Osteoblast (primary cell): ENCODE measurements around the gene NDUFA13. TPM values are rescaled to one million over a fixed set of nuclear protein-coding genes. Genes with fewer than 3 reads are reported as not detected.

Experiments used
- DNase-seq: peaks from one replicate; pipeline ENCODE4 v3.0.0; 2011; ENCODE audit warnings: low spot score, mixed read lengths; ENCODE audit not compliant: insufficient read length; ENCODE audit errors: missing footprints
- H2AFZ ChIP-seq: 2 replicates; pipeline ENCODE4 v1.6.0; 2011; ENCODE audit warnings: mild to moderate bottlenecking, low read length
- H3K27ac ChIP-seq: 2 replicates; pipeline ENCODE4 v1.5.1; 2011; ENCODE audit warnings: mild to moderate bottlenecking, low read depth, low read length, moderate library complexity
- H3K27me3 ChIP-seq: 2 replicates; pipeline ENCODE4 v1.6.0; 2012; ENCODE audit warnings: mild to moderate bottlenecking, control low read depth, inconsistent platforms, low read length, moderate library complexity; ENCODE audit not compliant: insufficient read depth
- H3K36me3 ChIP-seq: 2 replicates; pipeline ENCODE4 v1.5.1; 2011; ENCODE audit warnings: mild to moderate bottlenecking, low read length, control low read depth, moderate library complexity; ENCODE audit not compliant: insufficient read depth
- H3K4me1 ChIP-seq: 2 replicates; pipeline ENCODE4 v1.5.1; 2011; ENCODE audit warnings: mild to moderate bottlenecking, low read length, control low read depth, moderate library complexity; ENCODE audit not compliant: insufficient read depth
- H3K4me2 ChIP-seq: 2 replicates; pipeline ENCODE4 v1.6.0; 2011; ENCODE audit warnings: mild to moderate bottlenecking, low read length; ENCODE audit not compliant: insufficient read depth
- H3K4me3 ChIP-seq: fragments of 200-600 bp; sonication (generic); 3 replicates; pipeline ENCODE4 v1.5.1; 2012; ENCODE audit warnings: mild to moderate bottlenecking, low read length, inconsistent platforms; ENCODE audit not compliant: insufficient read depth
- H3K79me2 ChIP-seq: 2 replicates; pipeline ENCODE4 v1.6.0; 2012; ENCODE audit warnings: mild to moderate bottlenecking, low read length, control low read depth, inconsistent platforms; ENCODE audit not compliant: insufficient read depth
- H3K9me3 ChIP-seq: 2 replicates; pipeline ENCODE4 v1.5.1; 2011; ENCODE audit warnings: low read depth, low read length, control low read depth
- H4K20me1 ChIP-seq: 2 replicates; pipeline ENCODE4 v1.6.0; 2012; ENCODE audit warnings: mild to moderate bottlenecking, low read length, control low read depth; ENCODE audit not compliant: insufficient read depth
- CTCF ChIP-seq: IDR thresholded peaks from 2 replicates; pipeline ENCODE4 v1.5.1; 2011; ENCODE audit warnings: mild to moderate bottlenecking, low read depth, low read length, moderate library complexity; ENCODE audit errors: extremely low read depth
- total RNA-seq: library from RNA; depleted of rRNA; stranded (reverse); fragments of >200 nt; gene quantifications from 2 replicates; pipeline ENCODE4 v1.2.3, GENCODE V29; 2012

NDUFA13 gene
- total RNA-seq, 1 donor = 160 TPM

GRCh38 chr19:19475015-19475765 is 40.8 kb upstream of the NDUFA13 start:
- Histone ChIP-seq H2AFZ (no peak overlapping the region), H3K4me1 (no peaks in the 10 kb centered on the region), H3K9me3 (no peaks in the 10 kb centered on the region), H3K79me2 (peaks cover 97% of the 10 kb centered on the region), H3K4me2 (no peak overlapping the region), H3K4me3 (no peak overlapping the region), H4K20me1 (peaks cover 18% of the 10 kb centered on the region), H3K36me3 (peaks cover 7% of the 10 kb centered on the region), H3K27me3 (no peaks in the 10 kb centered on the region), H3K27ac (no peak overlapping the region)
- no peak for DNase-seq
- no peak for TF ChIP-seq CTCF

- no peak overlapping the region for H2AFZ ChIP-seq
- H3K4me2 ChIP-seq = no peak overlapping the region
- peaks cover 7% of the 10 kb centered on the region for H3K36me3 ChIP-seq
- no peak overlapping the region for H3K27ac ChIP-seq
- no peaks in the 10 kb centered on the region for H3K9me3 ChIP-seq
- TF ChIP-seq CTCF = peak; percentile 54
- no peaks in the 10 kb centered on the region for H3K27me3 ChIP-seq
- H3K79me2 ChIP-seq = peaks cover 97% of the 10 kb centered on the region
- H3K4me3 ChIP-seq = no peak overlapping the region
- peaks cover 23% of the 10 kb centered on the region for H4K20me1 ChIP-seq
- peak; percentile 83 for DNase-seq
- H3K4me1 ChIP-seq = no peaks in the 10 kb centered on the region
Observed at GRCh38 chr19:19475849-19476828, 39.9 kb upstream of the NDUFA13 start.

GRCh38 chr19:19477705-19478383 is 38.2 kb upstream of the NDUFA13 start:
- Histone ChIP-seq H3K4me3 (no peak overlapping the region), H2AFZ (no peak overlapping the region), H3K36me3 (peaks cover 6% of the 10 kb centered on the region), H3K27ac (no peak overlapping the region), H3K4me2 (no peak overlapping the region), H3K9me3 (no peaks in the 10 kb centered on the region), H3K79me2 (peaks cover 96% of the 10 kb centered on the region), H3K4me1 (no peaks in the 10 kb centered on the region), H4K20me1 (peaks cover 23% of the 10 kb centered on the region), H3K27me3 (no peaks in the 10 kb centered on the region)
- DNase-seq = peak; percentile 50
- no peak for TF ChIP-seq CTCF
